GM21381 (cell line): Measurements from ENCODE around the gene CSK.

Experiments used
- ATAC-seq: cut with Tn5 transposase; IDR thresholded peaks from one replicate; pipeline ENCODE4 v1.9.1; 2021; ENCODE audit warnings: mild to moderate bottlenecking, moderate library complexity; ENCODE audit not compliant: unreplicated experiment

The CSK gene

GRCh38 chr15:74840851-74841775 is 59.2 kb downstream of the CSK start:
- ATAC-seq = no peak

- ATAC-seq = no peak
Observed at GRCh38 chr15:74841891-74842373, 60.1 kb downstream of the CSK start.

GRCh38 chr15:74842581-74843444 is 60.9 kb downstream of the CSK start, which contains the start of gene ULK3:
Gene ULK3, minus strand, starts transcription at chr15:74843156. Its CDS starts 51 bp downstream, at chr15:74843105.
- peak; percentile 86 for ATAC-seq

- no peak for ATAC-seq
Observed at GRCh38 chr15:74843445-74843828, 61.6 kb downstream of the CSK start.

GRCh38 chr15:74843891-74844299 is 62.0 kb downstream of the CSK start:
- ATAC-seq = no peak

GRCh38 chr15:74844319-74845207 is 62.7 kb downstream of the CSK start:
- ATAC-seq = no peak

- ATAC-seq = no peak
Observed at GRCh38 chr15:74845208-74845568, 63.3 kb downstream of the CSK start.

GRCh38 chr15:74845581-74845980 is 63.7 kb downstream of the CSK start:
- no peak for ATAC-seq

GRCh38 chr15:74847432-74847831 is 65.6 kb downstream of the CSK start:
- ATAC-seq = no peak

GRCh38 chr15:74850393-74850792 is 68.5 kb downstream of the CSK start:
- no peak for ATAC-seq

GRCh38 chr15:74851960-74852359 is 70.1 kb downstream of the CSK start:
- ATAC-seq = no peak
